ENCODE data around the gene LOXHD1.

The LOXHD1 gene

GRCh38 chr18:46506974-46507586 lies 149.9 kb downstream of the LOXHD1 start:
- no peak for TF ChIP-seq CTCF (IDR thresholded peaks at IDR 0.05)

GRCh38 chr18:46502444-46502843 lies 154.6 kb downstream of the LOXHD1 start:
- TF ChIP-seq CTCF (IDR thresholded peaks at IDR 0.05), result no peak

DNA sequence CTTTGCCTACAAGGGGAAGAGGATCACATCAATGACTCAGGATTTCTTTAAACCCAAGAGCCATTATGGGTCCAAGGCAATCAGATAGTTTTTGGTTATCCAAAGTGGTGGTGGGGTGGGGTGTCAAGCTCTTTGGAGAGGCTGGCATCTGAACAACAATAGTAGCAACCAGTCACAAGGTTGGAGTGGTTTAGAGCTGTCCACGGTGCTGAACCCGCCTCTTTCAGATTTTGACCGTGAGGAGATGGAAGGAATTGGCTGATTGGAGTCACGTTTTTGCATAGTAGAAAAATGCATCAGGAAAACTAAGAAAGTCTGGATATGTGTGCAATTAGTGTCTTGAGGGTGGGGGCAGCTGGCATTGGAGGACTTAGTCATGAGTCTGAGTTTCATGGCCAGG lies 159.9 kb downstream of the LOXHD1 start:
- TF ChIP-seq CTCF (IDR thresholded peaks at IDR 0.05), result no peak

- no peak for TF ChIP-seq CTCF (IDR thresholded peaks at IDR 0.05)
These were observed 168.4 kb downstream of the LOXHD1 start for GRCh38 chr18:46488471-46489213.

DNA sequence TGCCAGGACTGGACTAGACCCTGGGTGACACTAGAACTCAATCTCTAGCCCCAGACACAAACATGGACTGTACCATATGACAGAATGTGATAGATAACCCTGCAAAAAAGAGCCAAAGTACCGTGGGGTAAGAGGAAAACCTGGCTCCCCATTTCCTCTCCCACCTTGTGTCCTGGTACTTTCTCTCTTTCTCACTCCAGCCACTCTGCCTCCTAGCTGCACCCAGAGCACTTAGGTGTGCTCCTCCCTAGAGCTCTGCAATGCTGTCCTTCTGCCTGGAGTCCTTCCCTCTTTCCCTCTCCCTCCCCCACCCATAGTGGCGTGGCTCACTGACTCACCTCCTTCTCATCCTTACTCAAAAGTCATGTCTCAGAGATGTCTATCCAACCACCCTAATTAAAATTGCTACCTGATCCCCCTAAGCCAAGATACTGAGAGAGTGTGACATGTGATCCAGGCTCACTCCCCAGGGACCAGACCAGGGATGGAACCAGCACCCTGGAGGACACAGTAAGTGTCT lies 171.3 kb downstream of the LOXHD1 start:
- no peak for TF ChIP-seq CTCF (IDR thresholded peaks at IDR 0.05)

- TF ChIP-seq CTCF (IDR thresholded peaks at IDR 0.05), result no peak
These were observed 172.0 kb downstream of the LOXHD1 start for GRCh38 chr18:46484971-46485370.

DNA sequence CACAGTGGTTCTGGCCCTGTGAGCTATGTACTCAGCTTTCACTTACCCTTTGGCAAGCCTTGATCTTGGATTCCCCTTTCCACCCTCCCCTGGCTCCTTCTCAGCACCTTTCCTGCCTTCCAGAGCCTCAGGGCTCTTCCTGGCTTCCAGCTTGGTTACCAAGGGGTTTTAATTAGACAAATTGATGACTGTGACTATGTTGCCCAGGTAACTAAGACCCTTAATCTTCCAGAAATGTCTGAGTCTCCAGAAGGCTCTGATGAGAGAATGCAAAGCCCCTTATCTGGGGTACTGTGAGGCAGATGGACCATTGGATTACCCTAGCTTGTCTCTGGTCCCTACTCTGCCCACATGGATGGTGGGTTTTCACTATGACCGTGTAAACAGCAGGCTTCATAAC lies 174.2 kb downstream of the LOXHD1 start:
- no peak for TF ChIP-seq CTCF (IDR thresholded peaks at IDR 0.05)
